ENCODE results near the gene ESRRG.
"Not testable (repeated sequence)": the region's sequence is repeated elsewhere in the genome, so short reads cannot be mapped to it uniquely, and the experiment has no call there.

ESRRG gene

DNA sequence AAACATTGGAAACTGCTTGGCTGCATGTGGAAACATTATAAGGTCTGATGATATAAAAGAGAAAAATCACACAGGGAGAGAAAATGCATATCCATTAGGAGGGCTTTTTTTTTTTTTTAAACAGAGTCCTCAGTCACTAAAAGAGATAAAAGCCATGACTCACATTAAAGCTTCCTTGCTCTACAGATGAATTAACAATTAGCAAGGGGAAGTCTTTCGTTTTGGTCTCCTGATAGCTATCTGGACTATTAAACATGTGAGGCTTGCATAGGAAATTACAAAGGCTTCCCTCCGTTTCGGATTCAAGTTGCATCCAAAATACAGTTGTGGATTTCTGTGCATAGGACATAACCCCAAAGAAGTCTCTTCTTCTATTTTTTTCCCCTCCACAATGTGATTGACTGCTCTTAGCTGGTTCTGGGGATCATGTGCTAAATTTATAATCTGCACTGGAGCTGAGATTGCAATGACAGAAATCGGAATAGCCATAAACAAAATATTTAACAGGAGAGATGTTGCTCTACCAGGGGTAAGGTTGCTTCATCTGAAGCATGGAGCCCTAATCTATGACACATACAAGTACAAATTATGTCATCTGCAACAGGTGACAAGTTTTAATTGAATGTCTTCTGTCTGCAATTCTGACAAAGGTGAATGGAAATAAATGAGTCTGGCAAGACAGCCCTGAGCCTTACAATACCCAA is 146.8 kb downstream of the ESRRG start:
- in situ Hi-C loops (cut with MboI; ENCODE audit: low sequenced_read_pairs): no loop called here

DNA sequence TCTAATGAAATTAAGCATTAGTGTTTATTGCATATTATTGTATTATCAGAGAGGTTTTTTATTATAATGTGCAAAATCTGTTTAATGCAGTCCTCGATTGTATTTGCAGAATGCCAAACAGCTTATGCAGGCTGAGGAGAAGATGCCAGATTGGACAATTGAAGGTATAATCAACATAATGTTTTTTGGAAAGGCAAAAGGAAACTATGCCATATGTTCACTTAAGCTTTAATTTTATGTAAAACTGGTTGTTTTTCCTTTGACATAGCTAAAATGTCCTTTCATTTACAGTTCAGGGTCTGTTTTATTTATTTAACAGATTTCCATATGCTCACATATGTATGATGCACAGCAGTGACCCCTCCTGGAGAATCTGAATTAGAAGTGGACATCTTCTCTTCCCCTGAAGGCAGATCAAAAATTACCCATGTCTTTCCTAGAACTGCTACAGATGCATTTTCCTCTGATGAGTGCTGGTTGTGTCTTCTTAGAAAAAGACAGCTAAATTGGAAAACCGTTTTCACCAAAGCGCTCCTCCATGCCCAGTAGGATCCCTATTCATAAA is 156.5 kb downstream of the ESRRG start:
- in situ Hi-C loops (cut with MboI; ENCODE audit: low sequenced_read_pairs): no loop called here

DNA sequence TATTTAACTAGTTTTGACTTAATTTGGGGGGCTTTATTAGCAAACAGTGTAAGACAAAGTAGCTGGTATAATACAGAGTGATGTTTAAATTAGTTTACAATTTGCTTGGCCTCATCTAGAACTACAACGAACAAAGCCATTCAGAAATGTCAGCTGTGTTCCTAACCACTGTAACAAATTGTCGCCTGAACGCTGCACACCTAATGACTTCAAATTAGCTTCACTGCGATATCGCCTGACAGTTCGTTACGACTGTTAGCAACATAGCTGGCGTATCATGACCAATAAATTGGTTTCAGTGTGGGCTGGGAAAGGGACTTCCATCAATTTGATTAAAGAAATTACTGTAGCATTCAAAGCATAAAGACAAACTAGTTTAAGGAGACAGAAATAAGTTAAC is 160.1 kb downstream of the ESRRG start:
- in situ Hi-C loops (cut with MboI; ENCODE audit: low sequenced_read_pairs): no loop called here

DNA sequence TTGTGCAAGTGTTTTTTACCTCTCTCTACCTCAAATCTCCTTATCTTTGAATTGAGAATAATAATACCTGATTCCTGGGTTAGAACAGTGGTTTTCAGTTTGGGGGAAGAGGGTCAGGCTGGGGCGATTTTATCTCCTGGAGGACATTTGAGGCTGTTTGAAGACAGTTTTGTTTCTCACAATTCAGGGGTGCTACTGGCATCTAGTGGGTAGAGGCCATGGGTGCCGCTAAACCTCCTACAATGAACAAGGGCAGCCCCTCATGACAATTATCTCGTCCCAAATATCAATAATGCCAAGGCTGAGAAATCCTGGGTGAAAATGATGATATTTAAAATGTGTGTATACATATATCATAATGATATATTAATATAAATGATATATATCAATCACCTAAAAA is 160.8 kb downstream of the ESRRG start:
- in situ Hi-C loops (cut with MboI; ENCODE audit: low sequenced_read_pairs): no loop called here

DNA sequence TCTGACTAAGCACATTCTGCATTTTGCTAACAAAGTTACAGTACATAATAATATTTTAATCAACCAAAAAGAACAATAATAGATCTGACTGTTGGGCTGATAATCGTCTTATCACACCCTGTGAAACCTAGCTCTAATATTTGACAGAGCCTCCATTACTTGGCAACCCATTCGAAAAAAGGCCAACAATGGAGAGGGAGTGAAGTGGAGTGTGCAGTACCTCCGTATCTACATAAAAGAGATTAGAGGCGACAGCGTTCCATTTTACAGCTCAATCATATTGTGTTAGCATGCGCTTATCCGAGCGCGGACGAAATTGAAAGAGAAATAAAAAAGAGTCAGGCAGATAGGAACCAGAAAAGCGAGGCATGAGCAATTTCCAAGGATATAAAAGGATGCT is 162.7 kb downstream of the ESRRG start:
- in situ Hi-C loops (cut with MboI; ENCODE audit: low sequenced_read_pairs): no loop called here

DNA sequence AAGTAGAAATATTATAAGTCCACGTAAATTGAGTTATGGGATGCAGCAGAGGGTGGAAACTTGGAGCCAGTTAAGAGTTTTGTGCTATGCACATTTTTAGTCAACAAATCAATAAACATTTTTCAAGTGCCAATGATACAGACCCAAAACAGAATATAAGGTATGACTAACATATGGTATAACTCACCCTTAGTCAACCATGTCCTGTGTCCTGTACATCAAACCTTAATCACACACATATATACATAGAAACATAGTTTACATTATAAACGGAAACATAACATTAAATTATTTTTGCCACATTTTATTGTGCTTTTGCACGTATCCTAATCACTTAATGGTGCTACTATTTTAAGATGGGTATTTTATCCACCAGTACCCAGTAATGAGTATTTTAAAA is 163.9 kb downstream of the ESRRG start:
- in situ Hi-C loops (cut with MboI; ENCODE audit: low sequenced_read_pairs): no loop called here

DNA sequence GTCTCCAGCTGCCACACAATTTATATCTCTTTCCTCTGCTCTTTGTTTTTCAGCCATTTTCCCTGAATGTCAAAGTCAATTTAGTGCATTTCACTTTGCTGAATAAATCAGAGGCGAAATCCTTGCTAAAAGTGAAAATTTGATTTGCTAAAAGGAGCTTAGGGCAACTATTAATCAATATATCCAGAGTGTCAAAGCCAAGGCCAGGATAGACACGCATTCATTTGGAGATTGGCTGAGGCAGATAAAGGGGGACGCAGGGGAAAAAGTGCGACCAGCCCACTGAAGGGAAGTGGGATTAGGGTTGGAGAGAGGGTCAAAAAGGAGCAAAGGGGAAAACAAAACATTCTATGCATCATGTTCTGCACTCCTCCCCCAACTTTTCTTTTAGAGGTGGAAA is 167.6 kb downstream of the ESRRG start:
- in situ Hi-C loops (cut with MboI; ENCODE audit: low sequenced_read_pairs): no loop called here

DNA sequence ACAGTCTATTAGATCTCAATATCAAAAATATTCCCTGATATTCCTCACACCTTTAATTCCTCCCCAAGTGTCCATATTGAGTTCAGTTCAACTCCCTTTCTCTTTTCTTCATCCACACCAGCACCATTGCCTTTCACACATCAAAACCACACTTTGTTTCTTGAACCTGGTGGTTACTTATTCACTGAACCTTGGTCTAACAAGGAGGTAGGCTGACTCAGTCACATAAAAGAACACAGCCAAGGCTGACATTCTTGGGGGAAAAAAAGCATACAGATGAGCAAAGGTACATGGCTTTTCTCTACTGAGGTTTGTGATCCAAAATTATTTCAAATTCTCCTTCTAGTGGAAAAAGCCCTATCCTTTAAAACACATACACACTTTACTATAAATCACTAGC is 168.3 kb downstream of the ESRRG start:
- in situ Hi-C loops (cut with MboI; ENCODE audit: low sequenced_read_pairs): no loop called here

DNA sequence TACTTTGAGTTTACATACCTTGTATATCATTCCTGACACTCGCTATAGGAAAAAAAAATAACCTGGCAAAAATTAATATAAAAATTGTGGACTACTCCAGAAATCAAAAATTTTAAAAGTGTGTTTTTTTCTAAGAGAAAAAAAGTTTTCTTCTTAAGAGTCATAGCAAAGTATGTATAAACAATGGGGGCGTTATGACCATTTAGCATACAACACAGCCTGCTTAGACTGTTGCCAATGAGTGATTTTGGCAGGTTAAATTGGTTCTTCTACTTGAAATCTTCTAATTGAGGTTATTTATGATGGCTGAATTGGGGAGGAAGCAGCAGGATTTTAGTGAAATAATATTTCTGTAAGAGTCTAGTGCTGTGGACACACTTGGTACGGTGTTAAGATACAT is 169.5 kb downstream of the ESRRG start:
- in situ Hi-C loops (cut with MboI; ENCODE audit: low sequenced_read_pairs): no loop called here

DNA sequence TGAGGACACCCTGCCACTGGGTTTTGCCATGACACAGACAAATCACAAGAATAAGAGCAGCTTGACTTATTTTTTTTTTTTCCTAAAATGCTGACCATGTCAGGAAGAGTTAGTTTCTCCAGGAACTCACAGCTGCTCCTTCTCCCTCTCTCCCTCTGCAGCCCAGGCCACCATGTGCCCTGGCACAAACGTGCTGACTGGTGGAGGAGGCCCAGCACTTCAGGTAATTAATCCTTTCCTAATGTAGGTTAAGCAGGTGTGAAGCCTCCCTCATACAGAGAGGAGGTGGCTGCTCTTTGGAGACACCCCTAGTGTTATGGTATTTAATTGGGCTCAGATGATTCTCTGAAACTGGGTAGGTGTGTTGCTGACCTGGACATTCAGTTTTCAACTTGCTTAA is 170.2 kb downstream of the ESRRG start:
- in situ Hi-C loops (cut with MboI; ENCODE audit: low sequenced_read_pairs): no loop called here

DNA sequence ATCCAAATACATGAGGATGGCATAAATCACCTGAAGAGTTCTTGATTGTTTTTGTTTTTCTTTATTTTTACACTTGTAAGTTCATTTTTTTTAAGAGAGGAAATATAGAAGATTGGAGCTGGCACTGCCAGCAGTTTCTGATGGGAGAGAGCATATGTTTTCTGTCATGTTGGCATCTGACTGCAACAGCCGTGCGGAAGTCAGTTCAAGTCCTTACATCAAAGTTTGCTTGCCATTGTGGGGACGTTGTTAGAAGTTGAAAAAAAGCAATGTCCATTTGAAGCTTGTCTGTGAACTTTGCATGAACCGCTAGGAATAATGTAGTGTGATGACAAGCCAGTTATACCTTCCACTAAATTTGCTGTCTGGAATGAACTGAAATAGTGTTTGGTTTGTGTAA is 173.4 kb downstream of the ESRRG start:
- in situ Hi-C loops (cut with MboI; ENCODE audit: low sequenced_read_pairs): no loop called here

DNA sequence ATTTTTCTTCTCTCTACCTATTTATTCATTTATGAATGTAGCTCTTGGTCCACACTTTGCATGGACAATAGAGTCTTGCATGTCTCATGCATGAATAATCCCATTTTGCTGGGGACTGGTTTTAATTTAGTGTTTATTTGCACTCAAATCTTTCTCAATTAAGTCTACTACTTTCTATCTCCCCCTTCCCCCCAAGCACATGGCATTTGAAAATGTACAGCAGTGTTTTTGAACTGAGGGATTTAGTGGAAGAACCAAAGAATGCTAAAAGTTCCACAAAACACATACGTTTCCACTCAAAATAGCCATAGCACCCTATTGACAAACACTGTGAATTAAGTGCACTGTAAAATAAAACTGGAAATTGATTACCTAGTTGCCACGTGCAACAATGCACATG is 180.5 kb downstream of the ESRRG start:
- in situ Hi-C loops (cut with MboI; ENCODE audit: low sequenced_read_pairs): no loop called here

DNA sequence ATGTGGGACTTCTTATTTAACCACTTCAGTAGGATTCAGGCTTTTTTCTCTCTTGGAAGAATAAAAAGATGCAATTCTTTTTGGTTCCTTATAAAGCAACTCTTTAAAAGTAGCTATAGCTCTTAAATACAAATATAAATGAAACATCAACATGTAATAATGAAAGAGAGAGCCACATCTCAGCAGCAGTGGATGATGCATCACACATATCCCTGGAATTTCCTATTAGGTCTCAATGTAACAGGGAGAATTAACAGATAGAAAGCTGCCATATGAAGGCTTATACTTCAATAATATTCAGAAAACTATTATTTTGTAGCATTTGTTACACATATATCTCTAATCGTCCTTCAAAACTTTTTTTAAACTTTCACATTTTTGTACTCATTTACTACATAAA is 181.0 kb downstream of the ESRRG start:
- in situ Hi-C loops (cut with MboI; ENCODE audit: low sequenced_read_pairs): no loop called here

DNA sequence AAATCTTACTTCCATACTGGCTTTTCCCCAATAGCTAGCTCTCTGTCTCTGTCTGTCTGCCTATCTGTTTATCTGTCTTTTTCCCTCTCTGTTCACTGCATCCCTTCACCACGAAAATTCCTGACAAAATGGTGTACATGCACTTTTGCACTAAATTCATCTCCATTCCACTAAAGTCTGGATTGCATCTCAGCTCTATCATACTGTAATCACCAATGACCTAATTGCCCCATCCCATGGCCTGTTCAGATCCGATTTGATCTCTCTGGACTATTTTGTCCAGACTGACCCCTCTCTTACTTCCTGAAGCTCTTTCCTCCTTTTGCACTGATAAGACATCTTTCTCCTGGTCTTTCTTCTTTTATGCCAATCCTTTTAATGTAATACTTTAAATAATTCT is 187.5 kb downstream of the ESRRG start:
- in situ Hi-C loops (cut with MboI; ENCODE audit: low sequenced_read_pairs): no loop called here

DNA sequence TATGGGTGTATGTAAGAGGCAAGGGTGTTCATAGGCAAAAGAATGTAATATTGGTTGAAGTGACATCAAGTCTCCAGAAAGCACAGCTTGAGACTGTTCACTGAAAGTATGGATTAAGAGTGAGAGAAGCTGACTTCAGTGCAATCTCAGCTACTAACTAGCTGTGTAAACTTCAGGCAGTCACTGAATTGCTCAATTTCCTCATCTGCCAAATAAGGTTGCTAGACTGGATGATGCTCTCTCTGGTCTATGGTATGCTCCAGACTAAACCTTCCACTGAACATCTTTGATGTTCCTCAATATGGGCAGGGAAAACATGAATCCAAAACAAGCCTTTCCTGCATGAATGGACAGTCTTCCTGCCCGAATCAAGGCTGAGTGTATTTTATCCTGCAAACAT is 188.2 kb downstream of the ESRRG start:
- in situ Hi-C loops (cut with MboI; ENCODE audit: low sequenced_read_pairs): no loop called here

DNA sequence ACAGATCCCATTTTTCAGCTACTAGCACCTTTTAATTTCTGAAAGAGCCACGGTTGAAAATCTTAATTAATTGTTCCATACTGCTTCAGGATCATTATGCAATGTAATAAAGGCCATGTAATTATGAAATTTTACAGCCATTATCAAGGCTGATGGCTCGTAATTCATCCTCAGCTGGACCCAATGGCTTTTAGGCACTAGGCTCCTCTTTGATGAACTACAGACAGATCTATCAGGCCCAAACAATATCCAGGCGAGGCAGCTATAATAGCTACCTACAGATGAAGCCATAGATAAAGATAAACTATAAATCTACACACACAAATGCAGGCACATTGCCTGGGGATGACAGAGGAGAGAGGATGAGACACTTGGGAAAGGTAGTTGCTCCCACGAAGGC is 189.5 kb downstream of the ESRRG start:
- in situ Hi-C loops (cut with MboI; ENCODE audit: low sequenced_read_pairs): no loop called here

DNA sequence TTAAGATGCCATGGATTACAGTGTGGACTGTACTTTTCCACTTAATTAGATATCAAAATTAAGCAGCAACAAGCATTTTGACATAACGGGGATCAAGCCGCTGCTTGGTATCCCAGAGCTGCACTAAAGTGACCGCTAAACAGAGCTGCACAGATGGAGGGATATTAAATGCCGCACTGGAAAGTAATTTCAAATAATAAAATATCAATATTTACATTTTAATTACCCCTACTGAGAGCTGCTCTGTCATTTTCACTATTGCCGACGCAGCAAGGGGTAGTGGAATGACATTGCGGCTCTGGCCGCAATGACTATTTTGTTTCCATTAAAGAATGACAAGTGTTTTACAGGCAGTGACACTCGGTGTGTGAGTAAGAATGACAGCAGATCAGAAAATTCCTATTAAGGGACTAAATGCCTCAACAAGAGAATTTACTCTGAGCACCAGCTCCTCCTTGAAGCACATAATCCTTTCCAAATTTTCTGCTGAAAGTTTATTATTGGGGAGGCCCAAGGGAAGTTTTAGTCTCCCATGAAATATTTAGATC is 190.9 kb downstream of the ESRRG start:
- in situ Hi-C loops (cut with MboI; ENCODE audit: low sequenced_read_pairs): no loop called here

DNA sequence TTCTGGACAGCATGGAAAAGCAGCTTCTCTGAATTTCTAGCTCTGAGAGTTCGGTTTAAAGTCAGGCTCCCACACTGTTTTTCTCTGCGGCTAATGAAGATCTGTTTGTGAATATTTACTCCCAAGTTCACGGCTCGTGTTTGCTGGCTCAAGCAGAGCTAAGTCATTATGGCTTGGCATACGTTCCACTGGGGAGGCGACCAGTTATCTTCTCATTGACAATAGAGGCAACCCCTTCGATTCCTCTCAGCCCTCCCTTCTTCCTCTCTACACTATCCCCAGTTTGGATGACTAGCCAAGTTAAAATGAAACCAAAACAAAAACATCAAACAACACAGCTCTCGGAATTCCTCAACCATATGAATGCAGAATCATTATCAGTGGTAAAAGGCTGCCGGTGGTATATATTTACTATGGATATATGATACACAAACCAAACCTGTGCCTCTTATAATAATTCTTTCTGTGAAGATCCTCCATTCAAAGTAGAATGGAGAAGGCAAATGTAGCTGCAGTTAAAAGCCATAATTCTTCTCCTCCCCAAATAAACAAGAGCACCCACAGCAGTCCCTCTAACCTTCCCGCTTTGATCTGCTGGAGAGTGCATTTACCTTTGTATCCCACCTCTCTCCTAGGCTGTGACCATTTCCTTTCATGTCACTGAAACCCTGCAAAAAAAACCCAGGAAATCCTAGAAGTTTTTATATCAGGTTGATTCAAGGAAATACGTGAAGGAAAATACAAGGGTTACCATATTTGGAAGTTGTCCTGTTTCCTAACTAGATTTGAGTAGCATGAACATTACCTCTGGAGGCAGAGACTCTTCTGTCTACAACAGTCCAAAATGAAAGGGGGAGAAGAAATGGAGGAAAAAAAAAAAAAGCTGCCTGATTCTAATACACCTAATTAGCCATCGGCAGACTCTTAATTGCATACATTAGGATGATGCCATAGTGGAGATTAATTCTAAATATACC is 191.7 kb downstream of the ESRRG start:
- in situ Hi-C loops (cut with MboI; ENCODE audit: low sequenced_read_pairs): no loop called here

DNA sequence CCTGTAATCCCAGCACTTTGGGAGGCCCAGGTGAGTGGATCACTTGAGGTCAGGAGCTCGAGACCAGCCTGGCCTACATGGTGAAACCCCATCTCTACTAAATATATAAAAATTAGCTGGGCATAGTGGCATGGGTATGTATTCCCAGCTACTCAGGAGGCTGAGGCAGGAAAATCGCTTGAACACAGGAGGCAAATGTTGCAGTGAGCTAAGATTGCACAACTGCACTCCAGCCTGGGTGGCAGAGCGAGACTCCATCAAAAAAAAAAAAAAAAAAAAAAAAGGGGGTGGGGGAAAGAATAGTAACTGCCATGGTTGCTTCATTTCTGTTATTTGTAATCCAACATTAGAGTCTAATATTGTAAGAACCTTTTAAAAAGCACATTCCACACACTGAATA is 193.4 kb downstream of the ESRRG start:
- in situ Hi-C loops (cut with MboI; ENCODE audit: low sequenced_read_pairs): not testable (repeated sequence)

DNA sequence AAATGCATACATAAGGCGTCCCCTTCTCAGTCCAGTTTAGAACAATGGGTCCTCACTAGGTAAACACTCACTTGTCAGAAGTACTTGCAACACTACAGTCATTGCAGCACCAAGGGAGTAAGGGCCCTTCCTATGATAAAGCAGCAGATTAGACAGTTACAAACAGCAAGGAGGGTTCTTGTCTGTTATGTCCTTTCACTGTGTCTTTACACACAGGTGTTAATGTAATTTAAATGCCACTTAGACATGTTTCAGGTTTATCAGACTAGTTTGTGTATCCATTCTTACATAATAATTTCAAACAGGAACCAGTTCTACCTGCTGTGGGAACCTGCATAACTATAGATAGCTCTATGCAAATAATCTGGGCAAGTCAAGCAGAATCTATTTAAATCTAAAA is 194.4 kb downstream of the ESRRG start:
- in situ Hi-C loops (cut with MboI; ENCODE audit: low sequenced_read_pairs): no loop called here

DNA sequence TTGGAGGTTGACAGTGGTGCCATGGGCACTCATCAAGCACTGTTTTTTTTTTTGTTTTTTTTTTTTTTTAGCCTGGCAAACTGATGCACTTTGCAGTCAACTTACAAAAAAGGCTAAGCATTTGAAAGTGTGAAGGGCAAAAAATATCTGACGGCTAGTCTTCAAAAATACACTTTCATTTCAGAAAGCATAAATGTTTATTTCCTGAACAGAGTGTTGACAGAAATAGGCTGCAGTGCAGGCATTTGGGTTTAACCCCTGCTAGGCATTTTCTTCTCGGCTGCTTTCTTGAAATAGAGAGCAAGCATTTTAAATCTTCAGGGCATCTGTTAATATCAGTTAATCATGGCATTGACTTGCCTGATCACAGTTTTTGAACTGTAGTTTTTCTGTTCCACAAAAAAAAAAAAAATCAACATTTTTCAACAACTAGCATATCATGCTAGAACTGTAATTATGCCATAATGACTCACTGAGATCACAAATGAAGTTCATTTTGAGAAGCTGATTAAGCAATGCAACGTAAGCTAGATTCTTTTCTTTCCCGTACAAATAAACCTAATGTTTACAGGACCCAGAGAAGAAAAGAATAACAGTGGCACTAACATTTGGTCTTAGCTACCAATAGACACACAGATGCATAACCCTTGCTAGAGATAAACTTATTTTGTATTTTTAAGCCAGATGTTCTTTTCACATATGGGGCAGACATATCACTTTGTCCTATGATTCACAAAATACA is 199.6 kb downstream of the ESRRG start:
- in situ Hi-C loops (cut with MboI; ENCODE audit: low sequenced_read_pairs): no loop called here

All from HL-60/S4 treated with retinoic acid at 250 ng/mL for 4 days and 3 days (cell line).